Measurements from ENCODE around the gene ZBTB38.
A peak's percentile ranks its signal among the peaks of the same experiment; 100 is the strongest.

The ZBTB38 gene, protein sequence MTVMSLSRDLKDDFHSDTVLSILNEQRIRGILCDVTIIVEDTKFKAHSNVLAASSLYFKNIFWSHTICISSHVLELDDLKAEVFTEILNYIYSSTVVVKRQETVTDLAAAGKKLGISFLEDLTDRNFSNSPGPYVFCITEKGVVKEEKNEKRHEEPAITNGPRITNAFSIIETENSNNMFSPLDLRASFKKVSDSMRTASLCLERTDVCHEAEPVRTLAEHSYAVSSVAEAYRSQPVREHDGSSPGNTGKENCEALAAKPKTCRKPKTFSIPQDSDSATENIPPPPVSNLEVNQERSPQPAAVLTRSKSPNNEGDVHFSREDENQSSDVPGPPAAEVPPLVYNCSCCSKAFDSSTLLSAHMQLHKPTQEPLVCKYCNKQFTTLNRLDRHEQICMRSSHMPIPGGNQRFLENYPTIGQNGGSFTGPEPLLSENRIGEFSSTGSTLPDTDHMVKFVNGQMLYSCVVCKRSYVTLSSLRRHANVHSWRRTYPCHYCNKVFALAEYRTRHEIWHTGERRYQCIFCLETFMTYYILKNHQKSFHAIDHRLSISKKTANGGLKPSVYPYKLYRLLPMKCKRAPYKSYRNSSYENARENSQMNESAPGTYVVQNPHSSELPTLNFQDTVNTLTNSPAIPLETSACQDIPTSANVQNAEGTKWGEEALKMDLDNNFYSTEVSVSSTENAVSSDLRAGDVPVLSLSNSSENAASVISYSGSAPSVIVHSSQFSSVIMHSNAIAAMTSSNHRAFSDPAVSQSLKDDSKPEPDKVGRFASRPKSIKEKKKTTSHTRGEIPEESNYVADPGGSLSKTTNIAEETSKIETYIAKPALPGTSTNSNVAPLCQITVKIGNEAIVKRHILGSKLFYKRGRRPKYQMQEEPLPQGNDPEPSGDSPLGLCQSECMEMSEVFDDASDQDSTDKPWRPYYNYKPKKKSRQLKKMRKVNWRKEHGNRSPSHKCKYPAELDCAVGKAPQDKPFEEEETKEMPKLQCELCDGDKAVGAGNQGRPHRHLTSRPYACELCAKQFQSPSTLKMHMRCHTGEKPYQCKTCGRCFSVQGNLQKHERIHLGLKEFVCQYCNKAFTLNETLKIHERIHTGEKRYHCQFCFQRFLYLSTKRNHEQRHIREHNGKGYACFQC (N-terminal part only)

DNA sequence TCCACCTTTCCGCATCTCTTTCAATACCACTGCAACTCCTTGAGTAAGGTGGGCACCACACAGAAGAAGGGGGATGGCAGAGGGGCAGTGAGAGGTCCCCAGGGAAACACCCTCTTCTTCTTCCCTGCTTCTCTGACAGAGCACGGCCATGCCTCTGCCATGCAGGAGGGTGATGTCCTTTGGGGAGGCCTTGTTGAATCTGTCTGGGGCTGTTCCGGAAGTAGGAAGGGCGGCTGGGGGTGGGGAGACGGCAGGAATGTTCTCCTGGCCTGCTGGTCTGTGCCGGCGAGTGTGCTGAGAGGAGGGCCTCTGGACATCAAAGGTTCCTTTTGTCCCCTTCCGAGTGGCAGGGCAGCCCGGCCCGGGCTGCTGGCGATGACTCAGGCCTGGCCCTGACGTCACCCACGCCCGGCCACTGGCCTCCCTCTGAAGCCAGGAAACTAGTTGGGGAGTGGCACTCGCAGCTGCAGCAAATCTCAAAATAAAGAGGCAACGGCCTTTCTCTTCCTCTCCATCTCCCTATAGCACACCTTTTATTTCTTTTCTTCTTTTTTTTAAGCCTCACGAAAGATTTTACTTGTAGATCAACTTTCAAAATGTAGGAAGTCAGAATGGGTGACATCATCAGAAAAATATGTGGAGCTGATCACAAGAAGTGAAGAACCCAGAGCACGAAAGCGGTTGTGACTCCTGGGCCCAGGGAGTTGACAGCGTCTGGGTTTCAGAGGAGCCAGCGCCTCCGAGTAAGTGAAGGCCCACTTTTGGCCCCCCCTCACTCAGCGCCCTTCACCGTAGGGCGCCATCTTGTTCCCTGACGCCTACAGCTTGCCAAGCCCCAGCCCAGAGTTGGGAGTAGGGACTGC, at the start of gene ZBTB38:
Gene ZBTB38 (plus strand): TSS at position 443 of the 863 bp plus-strand sequence. CDS start 73,885 bp downstream, outside the sequence.
- peak; percentile 87 for DNase-seq (ENCODE audit: low spot score)

DNA sequence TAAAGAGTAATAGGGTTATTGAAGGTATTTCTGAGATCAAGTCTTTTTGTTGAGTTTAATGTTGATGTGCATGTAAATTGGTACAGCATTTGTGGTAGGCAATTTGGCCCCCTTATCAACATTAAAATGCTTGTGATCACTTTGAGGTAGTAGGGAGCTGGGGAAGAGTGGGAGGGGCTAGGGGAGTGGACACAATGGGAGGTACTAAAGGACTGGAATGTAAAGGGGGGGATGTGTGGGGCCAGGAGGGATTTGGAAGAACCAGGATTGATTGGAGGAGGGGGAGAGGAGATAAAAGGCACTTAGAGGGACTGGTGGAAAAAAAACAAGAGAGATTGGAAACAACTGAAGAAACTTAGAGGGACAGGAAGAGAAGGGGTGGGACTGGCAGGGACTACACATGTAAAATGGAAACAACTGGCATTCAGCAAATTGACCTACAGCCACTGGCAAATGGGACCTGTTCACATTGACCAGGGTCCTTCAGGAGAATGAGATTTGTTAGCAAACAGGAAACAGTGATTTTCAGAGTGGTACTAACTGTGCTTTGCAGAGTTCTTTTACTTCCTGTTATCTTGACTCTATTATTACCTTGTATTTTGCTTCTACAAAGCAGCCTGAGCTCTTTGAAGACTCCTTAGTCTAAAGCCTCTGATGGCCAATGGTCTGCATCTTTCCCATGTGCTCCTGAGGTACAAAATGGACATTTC, 47.8 kb upstream of the ZBTB38 start:
- no peak for DNase-seq (ENCODE audit: low spot score)

DNA sequence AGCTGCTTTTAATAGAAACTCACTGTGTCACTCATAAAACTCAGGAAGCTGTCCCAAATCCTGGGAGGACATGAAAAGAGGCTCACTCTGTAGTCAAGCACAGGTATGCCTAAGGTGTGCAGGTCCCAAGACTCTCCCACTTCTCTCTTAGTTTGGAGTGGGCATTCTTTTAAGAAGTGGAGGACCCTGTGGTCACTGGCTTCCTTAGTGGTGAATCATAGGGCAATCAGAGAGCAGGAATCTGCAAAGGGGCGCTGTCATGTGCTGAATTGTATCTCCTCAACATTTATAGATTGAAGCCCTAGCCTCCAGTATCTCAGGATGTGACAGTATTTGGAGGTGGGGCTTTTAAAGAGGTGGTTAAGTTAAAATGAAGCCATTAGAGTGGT, 47.2 kb upstream of the ZBTB38 start:
- DNase-seq (ENCODE audit: low spot score) = no peak

DNA sequence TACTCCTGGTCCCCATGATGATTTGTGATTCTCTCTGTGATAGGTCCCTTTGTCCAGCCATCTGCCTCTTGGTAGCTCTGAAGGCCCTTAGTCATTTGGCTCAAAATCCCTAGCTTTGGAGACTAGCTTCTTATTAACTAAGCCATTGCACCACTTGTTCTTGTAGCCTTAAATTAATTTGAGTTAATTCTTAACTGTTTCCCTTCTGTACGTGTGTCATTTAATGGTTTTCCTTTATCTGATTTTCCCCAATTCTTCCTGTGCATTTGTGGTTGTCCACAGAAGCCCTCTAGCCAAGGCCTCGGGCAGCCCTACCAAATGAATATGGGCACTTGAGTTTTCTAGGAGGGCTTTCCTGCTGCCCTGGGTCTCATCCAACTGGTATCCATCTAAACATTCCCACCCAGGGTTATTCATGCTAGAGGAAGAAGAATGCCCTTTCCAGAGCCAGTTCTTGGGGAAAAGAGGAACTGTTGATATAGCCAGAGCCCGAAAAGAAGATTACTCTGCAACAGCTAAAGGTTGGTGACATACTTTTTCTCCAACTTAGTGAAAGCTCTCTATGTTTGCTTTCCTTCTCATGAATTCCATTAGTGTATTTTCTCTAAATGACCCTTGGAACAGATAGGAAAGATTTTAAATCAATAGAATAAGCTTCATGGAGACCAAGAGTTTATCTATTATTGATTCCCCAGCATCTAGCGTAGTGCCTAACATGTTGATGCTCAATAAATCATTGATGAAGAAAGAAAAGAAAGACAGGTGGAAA, 44.2 kb upstream of the ZBTB38 start:
- no peak for DNase-seq (ENCODE audit: low spot score)

DNA sequence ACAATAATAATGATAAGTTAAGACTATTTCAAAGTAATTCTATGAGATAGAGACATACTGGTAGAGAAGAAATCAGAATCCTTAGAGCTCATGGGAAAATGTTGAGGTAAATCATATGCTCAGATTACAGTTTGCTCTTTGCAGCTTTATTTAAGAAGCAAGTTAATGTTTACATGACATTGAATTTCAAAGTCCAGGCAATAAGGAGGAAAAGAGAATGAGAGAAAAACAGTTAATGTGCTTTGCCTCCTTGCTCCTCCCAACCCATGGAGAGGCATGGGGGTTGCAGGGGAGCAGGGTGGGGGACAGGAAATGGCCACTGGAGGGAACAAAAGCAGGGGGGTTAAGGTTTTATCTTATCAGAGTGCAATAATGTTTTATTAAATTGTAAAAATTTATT, 42.2 kb upstream of the ZBTB38 start:
- no peak for DNase-seq (ENCODE audit: low spot score)

DNA sequence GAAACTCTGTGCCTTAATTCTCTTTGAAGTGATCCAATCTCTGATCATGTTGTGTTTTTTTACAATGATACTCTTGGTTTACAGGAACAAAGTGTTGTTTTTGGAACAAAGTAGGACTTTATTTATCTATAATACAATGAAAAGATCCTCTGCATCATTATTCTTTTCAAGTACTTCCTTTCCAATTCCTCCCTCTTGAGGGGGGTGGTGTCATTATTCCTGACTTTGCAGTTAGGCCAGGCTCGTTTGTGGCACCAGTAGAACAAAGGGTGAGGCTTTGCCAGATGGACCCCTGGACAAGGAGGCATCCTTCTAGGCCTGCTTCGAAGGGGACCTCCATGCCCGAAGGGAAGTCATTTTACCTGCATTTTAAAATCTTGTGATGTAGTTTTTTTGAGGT, 41.7 kb upstream of the ZBTB38 start:
- no peak for DNase-seq (ENCODE audit: low spot score)

DNA sequence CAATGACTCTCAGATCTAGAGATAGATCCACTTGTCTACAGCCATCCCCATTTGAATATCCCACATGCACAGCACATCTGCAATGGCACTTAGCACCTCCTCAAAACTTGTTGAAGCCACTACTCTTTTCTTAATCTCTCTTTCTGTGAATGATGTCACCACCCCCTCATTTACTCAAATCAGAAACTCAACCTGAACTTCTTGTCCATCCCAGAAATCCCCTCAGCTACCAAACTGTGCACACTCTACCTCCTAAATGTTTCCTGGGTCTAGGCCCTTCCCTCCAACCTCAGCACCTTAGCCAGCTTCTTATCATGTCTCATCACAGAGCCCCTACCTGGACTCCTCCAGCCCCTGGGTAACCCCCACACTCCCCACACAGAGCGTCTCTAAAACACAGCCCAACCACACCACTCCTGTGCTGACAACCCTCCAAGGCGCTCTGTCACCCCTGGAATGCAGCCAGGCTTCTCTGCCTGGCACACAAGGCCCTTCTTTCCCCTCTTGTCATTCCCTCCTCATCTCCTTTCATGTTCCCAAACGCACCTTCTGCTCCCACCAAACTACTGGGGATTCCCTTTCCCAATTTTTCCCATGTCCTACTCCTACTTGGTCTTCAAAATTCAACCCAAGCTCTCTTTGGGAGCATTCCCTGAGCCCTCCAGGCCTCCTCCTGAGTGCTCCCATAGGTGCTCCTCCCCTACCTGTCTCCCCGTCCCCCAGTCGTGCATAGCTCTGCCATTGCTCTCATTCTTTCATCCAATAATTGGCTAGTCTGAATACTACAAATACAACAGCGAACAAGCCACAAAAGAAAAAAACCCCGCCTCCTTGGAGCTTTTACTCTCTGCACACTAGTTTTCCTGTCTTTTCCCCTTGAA, 39.8 kb upstream of the ZBTB38 start:
- no peak for DNase-seq (ENCODE audit: low spot score)

DNA sequence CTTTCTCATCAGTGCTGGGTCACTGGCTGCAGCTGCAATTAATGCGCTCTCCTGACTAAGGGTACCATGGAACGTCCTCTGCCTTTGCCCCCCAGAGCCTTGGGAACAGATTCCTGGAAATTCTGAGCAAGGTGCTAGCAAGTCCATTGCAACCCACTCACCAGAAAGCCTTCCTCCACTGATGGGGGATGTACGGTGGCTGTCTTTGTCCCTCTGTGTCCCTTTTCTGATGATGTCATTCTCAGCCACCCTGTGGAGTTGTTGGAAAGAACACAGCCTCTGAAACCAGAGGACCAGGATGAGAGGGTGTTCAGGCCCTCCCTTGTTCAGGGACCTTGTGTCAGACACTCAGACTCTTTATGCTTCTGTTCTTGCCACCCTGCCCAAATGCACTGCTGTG, 38.1 kb upstream of the ZBTB38 start:
- DNase-seq (ENCODE audit: low spot score) = no peak

DNA sequence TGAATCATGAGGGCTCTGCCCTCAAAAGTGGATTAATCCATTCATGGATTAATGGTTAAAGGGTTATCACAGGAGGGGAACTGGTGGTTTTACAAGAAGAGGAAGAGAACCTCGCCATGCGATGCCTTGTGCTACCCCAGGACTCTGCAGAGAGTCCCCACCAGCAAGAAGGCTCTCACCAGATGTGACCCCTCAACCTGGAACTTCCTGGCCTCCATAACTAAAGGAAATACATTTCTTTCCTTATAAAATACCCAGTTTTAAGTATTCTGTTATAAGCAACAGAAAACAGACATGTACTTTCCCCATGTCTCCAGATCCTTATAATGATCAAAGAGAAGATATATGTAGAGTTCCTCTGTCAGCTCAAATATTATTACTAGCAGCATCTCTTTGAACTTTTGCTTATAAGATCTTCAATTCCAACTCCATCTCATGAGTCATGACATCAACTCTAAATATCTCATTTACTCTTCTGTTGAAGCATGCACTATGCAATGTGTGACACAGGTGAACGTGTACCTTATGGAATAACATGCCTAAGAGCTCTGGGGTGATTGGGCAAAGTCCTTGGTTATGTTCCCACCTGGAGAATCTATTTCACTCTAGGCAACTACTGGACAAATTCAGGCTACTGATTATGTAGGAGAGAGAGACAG, 37.5 kb upstream of the ZBTB38 start:
- no peak for DNase-seq (ENCODE audit: low spot score)

DNA sequence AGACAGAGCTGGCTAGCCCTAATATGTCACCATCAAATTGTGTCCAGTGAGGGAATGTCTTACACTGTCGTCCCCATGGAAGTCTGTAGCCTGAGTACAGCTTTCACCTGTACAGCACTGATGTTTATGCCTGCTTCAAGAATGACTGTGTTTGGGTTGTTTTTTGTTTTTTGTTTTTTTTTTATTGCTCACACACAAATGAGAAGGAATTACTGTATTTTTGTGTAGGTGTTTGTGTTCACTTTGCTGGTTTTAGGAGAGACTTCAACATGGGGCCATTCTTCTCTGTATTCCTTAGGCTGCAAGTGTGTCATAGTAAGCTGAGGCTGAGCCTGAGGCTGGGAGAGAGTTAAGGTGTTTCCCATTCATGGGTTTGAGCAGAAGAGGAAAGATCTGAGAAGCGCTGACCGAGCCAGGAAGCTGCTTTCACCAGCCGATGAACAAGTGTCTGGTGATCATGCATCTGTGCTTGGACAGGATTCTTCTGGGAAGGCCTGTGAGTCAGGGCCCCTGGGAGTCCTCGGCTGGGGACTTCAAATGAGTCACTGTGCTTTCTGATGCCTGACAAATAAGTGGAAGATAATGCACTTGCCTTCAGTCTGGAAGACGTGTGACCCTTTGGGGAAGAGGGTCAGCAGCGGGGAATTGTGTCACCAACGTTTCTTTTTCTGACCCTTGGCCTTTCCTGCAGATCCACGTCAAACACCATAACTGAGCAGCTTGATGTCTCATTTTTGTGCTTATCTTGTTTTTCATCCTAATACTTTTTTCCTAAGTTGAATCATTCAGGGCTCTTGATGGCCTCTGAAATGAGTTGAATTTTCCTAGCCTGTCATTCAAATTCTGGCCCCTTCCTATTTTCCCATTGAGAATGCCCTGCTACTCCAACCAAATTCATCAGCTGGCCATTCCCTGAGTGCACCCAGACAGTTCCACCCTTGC, 36.7 kb upstream of the ZBTB38 start:
- DNase-seq (ENCODE audit: low spot score) = peak; percentile 86

DNA sequence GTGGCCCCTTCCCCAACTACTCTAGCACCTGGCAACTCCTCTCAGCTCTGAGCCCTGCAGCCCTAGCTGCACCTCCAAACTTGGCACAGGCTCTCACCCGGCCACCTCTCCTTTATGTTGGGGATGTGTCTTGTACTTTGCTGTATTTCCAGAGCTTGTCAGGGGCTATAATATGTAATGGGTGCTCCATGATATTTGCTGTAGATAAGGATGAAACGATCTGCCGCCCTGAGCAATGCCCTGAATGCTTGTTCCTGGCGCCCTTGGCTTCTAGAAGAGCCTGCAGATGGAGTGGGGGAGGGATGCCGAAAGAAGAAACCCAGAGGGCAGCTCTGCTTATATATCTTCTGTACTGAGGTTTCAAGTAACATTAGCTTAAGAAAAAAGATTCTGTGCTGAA, 35.9 kb upstream of the ZBTB38 start:
- no peak for DNase-seq (ENCODE audit: low spot score)

DNA sequence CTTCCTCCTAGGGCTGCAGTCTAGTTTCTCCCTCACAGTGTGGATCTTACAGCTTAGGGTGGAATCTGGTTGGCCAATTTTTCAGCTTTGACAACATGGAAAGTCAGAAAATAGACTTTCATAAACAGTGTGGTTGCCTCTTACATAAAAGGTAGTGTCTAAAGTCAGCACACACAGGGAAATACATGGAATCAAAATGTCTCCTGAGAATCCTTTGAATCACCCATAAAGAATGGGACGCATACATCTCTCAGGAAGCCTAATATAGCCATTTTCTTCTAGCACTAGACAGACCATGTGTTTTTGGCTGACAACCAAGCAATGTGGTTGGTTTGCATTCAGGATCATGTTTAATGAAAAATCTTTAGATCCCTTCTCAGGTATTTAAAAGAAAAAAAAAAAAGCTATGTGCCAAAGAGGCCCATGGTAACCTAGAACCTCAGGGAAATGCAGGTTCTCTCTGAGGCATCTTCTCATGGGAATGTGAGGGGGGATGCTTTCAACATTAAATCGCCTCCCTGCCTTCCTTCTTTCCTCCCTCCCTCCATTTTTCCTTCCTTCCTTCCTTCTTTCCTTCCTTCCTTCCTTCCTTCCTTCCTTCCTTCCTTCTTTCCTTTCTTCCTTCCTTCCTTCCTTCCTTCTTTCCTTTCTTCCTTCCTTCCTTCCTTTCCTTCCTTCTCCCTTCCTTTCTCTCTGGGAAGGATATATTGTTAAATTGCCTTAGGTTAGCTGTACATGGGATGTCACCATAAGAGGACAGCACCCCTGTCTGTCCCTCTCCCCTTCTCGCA, 34.3 kb upstream of the ZBTB38 start:
- DNase-seq (ENCODE audit: low spot score) = no peak

DNA sequence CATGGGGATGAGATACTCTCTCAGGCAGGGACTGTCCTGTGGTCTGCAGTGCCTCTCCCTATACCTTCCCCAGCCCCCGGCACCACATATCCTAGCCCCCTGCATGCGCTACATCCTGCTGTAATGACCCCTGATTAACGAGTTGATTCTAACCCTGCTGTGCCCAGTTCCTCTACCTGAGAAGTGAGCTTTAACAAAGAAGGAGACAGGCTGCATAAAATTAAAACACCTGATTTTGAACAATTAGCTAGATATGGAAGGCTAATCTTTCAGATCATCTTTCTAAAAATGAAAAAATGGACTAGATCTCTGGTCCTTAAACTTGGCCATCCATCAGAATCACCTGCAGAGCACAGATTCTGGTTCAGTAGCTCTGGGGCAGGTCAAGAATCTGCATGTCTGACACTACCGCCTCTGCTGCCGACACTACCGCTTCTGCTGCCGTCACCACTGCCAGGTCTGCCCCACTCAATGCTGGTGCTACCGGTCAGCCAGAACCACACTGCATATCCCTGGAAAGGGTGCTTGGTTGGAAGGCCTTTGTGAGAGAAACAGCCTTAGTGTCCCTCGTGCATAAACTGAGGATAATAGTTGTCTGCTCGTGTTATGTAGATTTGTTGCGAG, 33.6 kb upstream of the ZBTB38 start:
- no peak for DNase-seq (ENCODE audit: low spot score)

DNA sequence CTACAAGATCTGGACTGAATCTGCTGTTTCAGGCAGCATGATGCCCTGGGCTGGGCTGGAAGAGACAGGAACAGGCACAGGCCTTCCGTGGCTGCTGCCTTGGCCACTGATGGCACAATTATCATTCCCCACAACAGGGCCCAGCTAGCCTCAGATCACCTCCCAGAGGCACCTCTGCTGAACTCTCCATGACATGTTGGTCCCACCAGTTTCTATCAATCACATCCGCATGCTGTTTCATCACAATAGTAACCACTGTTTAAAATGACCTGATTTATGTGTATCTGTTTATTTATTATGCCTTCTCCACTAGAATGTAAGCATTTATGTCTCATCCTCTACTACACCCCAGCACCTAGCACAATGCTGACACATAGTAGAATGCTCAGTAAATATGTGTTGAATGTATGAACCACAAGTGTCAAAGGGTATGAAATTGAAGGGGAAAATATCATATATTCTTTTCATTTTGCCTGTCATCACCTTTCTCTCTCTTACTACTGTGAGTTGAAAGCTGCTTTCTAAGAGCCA, 32.7 kb upstream of the ZBTB38 start:
- no peak for DNase-seq (ENCODE audit: low spot score)

DNA sequence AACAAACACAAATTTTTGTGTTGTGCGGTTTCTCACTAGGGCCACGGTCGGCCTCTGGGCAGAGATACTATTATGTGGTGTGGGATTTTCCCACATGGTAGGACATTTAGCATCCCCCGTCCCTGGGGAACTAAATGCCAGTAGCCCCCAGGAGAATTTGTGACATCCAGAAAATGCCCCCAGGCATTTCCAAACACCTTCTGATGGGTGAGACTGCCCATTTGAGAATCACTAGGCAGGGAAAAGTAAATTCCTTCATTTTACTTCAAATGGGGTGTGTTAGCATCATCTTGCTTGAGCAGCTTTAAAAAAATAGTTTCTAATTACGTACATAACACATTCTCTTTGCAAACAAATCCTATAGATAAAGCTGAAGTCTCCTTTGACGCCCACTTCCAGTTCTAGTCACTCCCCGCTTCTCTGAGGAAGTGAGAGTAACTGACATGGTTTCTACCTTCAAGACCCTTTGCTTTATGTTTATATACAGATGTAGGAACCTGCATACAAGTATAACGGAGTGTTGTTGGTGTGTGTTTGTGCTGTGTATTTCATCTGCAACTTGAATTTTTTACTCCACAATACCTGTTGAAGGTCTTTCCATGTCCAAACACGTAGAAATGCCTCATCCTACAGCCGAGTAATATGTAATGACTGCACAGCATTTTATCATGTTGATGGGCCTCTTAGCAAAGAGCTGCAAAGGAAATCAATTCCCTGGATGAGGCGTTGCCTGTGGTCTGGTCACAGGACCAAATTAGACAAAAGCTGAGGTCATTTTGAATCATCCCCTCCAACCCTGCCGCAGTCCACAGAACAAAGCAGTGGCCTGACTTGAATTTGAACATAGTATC, 31.4 kb upstream of the ZBTB38 start:
- DNase-seq (ENCODE audit: low spot score) = no peak
